OCI-LY3 (cell line): Measurements from ENCODE around the gene ARL8B.

Experiments used
- EZH2phosphoT487 ChIP-seq: fragments of 200-600 bp; shearing (Covaris generic); IDR thresholded peaks from 2 replicates; pipeline ENCODE4 v1.6.1; 2018; ENCODE audit warnings: antibody characterized with exemption, mixed run types, low read depth
- TF ChIP-seq, protein P1 (sequence below): fragments of 200-600, 300-600 bp; sonication (generic); IDR thresholded peaks from 2 replicates; pipeline ENCODE4 v1.5.1; 2014; ENCODE audit warnings: antibody characterized with exemption, low read length, low read depth

GRCh38 chr3:5079761-5080160 lies 42.3 kb upstream of the ARL8B start:
- TF ChIP-seq, protein P1, sequence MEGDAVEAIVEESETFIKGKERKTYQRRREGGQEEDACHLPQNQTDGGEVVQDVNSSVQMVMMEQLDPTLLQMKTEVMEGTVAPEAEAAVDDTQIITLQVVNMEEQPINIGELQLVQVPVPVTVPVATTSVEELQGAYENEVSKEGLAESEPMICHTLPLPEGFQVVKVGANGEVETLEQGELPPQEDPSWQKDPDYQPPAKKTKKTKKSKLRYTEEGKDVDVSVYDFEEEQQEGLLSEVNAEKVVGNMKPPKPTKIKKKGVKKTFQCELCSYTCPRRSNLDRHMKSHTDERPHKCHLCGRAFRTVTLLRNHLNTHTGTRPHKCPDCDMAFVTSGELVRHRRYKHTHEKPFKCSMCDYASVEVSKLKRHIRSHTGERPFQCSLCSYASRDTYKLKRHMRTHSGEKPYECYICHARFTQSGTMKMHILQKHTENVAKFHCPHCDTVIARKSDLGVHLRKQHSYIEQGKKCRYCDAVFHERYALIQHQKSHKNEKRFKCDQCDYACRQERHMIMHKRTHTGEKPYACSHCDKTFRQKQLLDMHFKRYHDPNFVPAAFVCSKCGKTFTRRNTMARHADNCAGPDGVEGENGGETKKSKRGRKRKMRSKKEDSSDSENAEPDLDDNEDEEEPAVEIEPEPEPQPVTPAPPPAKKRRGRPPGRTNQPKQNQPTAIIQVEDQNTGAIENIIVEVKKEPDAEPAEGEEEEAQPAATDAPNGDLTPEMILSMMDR: no peak
- TF ChIP-seq EZH2phosphoT487: no peak
